ENCODE measurements around the gene ZC3HAV1.

- TF ChIP-seq POLR2AphosphoS5 (IDR thresholded peaks at IDR 0.05), result no peak
- no peak for TF ChIP-seq CTCF (IDR thresholded peaks at IDR 0.05)
- no peak for TF ChIP-seq POLR2A (IDR thresholded peaks at IDR 0.05)
- peak in 1 of 4 donors; percentile 81 for TF ChIP-seq EP300 (IDR thresholded peaks at IDR 0.05)
Observed at GRCh38 chr7:139153832-139154231, 44.3 kb upstream of the ZC3HAV1 start.

Data from upper lobe of left lung (tissue), 4 donors.